HG03025 (cell line): ENCODE results near the gene TNS3.
"Not testable (repeated sequence)": the region's sequence is repeated elsewhere in the genome, so short reads cannot be mapped to it uniquely, and the experiment has no call there.

Source experiments
- ATAC-seq: cut with Tn5 transposase; IDR thresholded peaks from one replicate; pipeline ENCODE4 v1.9.1; 2021; ENCODE audit warnings: mild to moderate bottlenecking, moderate library complexity; ENCODE audit not compliant: unreplicated experiment, low FRiP score

The TNS3 gene

GRCh38 chr7:47581804-47582763 is at the start of gene TNS3:
TSS of gene TNS3 (minus strand) at chr7:47582111. CDS start at chr7:47439636, 142,475 bp downstream.
- ATAC-seq: no peak

GRCh38 chr7:47631711-47632110 is 49.8 kb upstream of the TNS3 start:
- ATAC-seq: no peak

GRCh38 chr7:47627580-47628283 is 45.8 kb upstream of the TNS3 start:
- peak; percentile 80 for ATAC-seq

GRCh38 chr7:47625861-47626715 is 44.2 kb upstream of the TNS3 start:
- no peak for ATAC-seq

GRCh38 chr7:47624689-47625088 is 42.8 kb upstream of the TNS3 start:
- ATAC-seq: no peak

GRCh38 chr7:47622946-47623640 is 41.2 kb upstream of the TNS3 start:
- ATAC-seq: no peak

- no peak for ATAC-seq
These were observed 40.7 kb upstream of the TNS3 start for GRCh38 chr7:47622586-47622945.

- ATAC-seq: no peak
These were observed 40.2 kb upstream of the TNS3 start for GRCh38 chr7:47621979-47622561.

- ATAC-seq: no peak
These were observed 39.4 kb upstream of the TNS3 start for GRCh38 chr7:47621347-47621746.

GRCh38 chr7:47619806-47620205 is 37.9 kb upstream of the TNS3 start:
- ATAC-seq: no peak

- no peak for ATAC-seq
These were observed 35.2 kb upstream of the TNS3 start for GRCh38 chr7:47617131-47617530.

GRCh38 chr7:47614450-47614849 is 32.5 kb upstream of the TNS3 start:
- ATAC-seq: no peak

- no peak for ATAC-seq
These were observed 29.2 kb upstream of the TNS3 start for GRCh38 chr7:47611045-47611511.

GRCh38 chr7:47610506-47611044 is 28.7 kb upstream of the TNS3 start:
- ATAC-seq: no peak

- ATAC-seq: no peak
These were observed 28.0 kb upstream of the TNS3 start for GRCh38 chr7:47609803-47610452.

- ATAC-seq: not testable (repeated sequence)
These were observed 24.7 kb upstream of the TNS3 start for GRCh38 chr7:47606593-47607046.

GRCh38 chr7:47605816-47606575 is 24.1 kb upstream of the TNS3 start:
- ATAC-seq: no peak

- no peak for ATAC-seq
These were observed 22.6 kb upstream of the TNS3 start for GRCh38 chr7:47604496-47604890.
